Stimulated activated CD8-positive, alpha-beta memory T cell treated with anti-CD3 and anti-CD28 coated beads, Interleukin-2, amount 100 ng/mL, for 1 hour (primary cell): ENCODE results near the gene S100A9.

Source experiments
- DNase-seq, 2 donors: peaks; one replicate each; pipeline ENCODE4 v3.0.0-alpha.2; 2020; ENCODE audit warnings: low read depth in 2 of 2

S100A9 gene

GRCh38 chr1:153360592-153361479 is 3.2 kb downstream of the S100A9 start:
- DNase-seq = no peak

DNA sequence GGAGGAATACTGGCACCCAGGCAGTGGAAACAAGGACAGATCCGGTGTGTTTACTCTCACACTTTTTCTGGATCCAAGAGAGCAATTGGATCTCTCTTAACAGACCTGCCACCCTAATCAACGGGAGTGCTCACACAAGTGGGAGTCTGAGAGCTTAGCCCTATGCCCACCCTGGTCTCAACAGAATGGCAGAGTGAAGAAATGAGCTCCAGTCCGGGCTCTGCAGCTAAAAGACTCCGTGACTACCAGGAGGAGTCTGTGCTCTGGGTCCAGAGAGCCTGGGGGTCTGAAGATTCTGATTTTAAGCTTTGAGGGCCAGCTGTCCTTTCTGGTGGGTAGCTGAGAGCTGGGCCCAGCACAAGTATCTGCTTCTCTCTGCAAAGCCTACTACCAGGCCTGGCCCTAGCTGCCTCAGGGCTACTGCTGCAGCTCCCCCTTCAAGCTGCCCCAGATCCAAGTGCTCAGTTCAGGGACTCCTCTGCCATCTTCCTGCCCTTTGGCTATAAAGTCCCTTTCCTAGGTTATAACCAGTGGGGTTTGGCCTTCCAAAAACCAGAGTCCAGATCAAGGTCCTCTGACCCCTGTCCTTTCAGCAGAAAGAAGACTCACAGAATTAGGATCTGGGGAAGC is 3.9 kb downstream of the S100A9 start:
- DNase-seq = no peak

GRCh38 chr1:153362187-153362775 is 4.6 kb downstream of the S100A9 start:
- DNase-seq = no peak

- DNase-seq = no peak
Observed at GRCh38 chr1:153363641-153364040, 6.0 kb downstream of the S100A9 start.

DNA sequence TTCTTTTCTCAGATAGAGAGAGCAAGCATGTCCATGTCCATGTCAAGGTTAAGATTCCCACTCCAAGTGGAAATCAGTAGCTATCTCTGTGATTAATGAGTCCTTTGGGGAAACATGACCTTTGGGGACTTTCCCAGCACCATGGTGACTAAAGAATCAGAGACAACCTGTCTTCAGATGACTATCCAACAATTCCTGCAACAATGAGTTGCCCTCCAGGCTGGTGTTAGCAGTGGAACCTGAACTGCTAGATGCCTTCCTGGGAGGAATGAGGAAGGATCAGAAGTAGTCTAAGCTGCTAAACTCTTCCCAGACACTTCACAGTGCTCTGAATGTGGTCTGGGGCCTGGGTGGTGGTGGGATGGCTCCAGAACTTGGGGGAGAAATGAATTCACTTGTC is 6.5 kb downstream of the S100A9 start:
- DNase-seq = no peak

- DNase-seq = no peak
Observed at GRCh38 chr1:153364766-153365666, 7.4 kb downstream of the S100A9 start.

- DNase-seq = no peak
Observed at GRCh38 chr1:153365696-153366095, 8.0 kb downstream of the S100A9 start.

GRCh38 chr1:153366261-153366660 is 8.6 kb downstream of the S100A9 start:
- DNase-seq = no peak

DNA sequence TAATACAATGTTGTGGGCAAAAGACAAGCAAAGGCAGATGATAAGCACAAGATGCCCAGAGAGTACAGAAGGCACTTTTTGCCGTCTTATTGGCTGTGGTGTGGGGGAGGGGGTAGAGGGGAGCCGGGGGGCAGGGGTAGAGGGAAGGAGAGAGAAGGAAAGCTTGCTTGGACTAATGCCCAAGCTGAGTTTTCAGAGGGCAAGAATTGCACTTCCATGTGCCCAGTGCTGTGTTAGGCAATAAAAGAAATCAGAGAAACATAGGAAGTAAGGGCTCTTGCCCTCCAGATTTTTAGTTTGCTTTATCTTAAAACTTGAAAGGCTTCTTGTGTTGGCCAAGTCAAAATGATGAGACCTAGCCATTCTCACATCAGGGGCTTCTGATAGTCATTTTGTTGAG is 9.4 kb downstream of the S100A9 start:
- no peak for DNase-seq

DNA sequence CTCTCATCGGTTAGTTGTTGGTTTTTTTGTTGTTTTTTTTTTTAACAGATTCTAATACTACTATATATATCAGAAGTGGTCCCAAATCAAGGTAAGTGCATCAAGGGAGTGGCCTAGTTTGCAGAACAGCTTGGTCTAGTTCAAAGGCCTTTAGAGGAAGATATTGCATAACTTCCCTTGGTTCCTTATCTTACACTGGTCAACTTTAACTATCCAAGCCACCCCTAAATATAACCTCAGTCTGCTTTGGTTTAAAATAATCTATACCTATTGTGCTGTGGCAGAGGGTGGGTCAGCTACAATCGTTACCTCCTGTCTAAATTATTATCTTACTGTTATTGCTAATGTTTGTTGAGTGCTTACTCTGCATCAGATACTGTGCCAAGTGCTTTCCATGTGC is 10.8 kb downstream of the S100A9 start:
- DNase-seq = no peak

DNA sequence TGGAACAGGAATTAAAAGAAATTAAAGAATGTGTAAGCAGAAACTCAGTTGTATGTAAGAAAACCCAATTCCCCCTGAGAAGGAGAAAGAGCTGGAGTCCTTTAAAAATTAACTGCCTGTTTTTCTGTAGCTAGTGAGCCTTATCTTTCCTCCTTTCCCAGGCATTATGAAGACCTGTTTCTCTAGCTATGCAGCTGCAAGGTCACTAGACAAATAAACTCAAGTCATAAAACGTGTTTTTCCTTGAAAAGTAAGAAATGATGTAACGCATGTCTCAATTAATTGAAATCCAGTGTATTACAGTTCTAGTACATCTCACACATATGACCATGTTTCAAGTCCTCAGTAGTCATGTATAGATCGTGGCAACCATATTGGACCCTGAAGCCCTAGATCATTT is 12.5 kb downstream of the S100A9 start:
- DNase-seq = no peak

- no peak for DNase-seq
Observed at GRCh38 chr1:153371231-153371630, 13.6 kb downstream of the S100A9 start.

GRCh38 chr1:153372571-153372970 is 14.9 kb downstream of the S100A9 start:
- no peak for DNase-seq

DNA sequence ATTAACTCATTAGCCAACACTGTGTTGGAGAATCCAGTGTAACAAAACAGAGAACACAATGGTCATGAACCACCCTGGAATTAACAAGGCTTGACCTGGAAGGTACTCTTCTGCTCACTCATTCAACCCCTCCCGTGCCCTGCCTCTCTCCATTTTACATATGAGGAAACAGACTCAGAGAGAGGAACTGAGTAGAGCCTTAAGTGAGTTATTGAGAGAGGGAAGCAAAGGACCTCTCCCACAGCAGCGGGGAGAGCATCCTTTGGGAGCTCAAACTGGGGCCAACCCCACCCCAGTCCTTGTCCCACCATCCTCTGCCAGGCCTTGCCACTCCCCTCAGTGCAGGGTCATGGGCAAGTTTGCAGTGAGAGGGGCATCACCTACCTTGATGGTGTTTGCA is 16.4 kb downstream of the S100A9 start:
- DNase-seq = no peak

DNA sequence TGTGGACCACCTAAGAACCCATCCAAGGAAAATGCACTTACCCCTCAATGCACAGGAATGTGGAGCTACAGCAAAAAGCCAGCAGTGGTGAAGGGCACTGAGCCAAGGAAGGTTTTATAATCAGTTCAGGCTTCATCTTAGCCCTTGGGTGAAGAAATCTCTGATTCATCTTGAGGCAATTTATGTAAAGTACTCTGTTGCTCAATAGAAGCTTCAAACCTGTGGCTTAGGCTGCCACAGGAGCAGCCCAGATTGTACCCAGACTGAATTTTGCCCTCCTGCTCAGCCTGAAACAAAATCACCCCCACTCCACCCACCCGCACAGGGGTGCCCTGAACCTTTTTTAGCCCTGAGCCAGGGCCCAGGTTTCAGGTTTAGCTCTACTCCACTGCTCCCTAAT is 17.9 kb downstream of the S100A9 start, which contains the start of gene S100A12:
Gene S100A12, minus strand, starts transcription at position 111 of the 400 bp plus-strand sequence. CDS start 1,029 bp downstream, outside the sequence.
- no peak for DNase-seq

DNA sequence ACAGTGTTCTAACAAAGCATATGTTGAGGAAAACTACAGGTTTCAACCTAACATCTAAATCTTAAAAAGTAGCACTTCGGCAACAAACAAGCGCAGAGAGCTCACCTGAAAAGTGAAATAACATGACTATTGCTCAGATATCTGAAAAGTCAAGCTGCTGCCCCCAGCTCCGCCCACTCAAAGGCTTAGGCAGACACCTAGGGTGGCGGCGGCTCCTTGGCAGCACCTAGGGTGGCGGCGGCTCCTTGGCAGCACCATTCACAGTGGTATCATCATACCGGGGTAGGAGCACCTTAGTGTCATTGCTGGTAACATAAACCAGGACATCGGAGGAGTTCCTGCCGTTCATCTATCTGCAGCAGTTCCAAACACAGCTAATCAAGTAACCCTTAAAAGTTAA is 21.9 kb downstream of the S100A9 start:
- no peak for DNase-seq

GRCh38 chr1:153380711-153381110 is 23.1 kb downstream of the S100A9 start:
- DNase-seq = no peak

DNA sequence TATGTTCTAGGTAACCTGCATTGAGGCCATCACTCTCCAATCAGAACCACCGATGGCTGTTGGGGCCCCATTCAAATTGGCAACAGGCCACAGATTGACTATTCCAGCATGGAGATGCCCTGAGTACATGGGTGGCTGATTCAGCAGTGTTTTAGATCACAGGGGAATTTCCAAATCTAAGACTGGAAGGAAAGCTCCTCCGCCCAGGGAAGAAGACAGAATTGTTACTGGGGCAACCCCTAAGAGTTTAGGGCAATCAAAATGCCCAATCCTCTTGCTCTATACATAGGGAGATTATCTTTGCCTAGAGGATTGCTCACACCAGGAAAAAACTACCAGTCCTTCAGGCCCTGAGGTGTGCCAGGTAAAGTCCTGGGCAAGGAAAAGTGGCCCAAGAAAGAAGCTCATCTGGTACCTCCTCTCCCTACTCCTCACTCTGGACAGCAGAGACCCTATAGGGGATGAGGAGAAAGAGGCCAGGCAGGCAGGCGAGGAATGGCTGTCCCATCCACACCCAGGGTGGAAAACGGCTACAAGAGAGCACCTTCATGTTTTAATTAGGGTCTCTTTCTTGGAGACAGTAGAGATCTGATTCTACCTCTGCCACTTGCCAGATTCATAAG is 27.4 kb downstream of the S100A9 start:
- DNase-seq = no peak

DNA sequence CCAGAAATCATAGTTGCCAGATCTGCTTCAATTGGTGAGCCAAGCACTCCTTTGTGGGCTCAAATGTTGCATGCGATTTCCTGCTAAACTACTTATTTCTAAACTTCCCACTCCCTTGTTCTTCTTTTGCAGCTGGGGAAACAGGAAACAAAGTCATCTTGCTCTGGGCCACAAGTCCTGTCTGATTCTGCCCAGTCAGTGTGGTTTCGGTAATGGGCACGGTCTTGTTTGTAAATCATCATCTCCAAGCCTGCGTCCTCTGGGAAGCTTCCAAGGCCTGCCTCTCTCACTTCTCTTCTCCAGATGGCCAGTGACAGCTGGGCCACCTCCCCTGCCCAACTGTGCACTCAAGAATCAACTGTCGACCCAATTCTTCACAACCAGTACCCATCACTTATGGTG is 28.8 kb downstream of the S100A9 start:
- no peak for DNase-seq

- DNase-seq = no peak
Observed at GRCh38 chr1:153387001-153387400, 29.3 kb downstream of the S100A9 start.

GRCh38 chr1:153387785-153388184 is 30.1 kb downstream of the S100A9 start:
- no peak for DNase-seq
